Measurements from ENCODE around the gene OMP. TPM values are rescaled to one million over a fixed set of nuclear protein-coding genes. Genes with fewer than 3 reads are reported as not detected.

OMP gene
- total RNA-seq, 2 donors from 2014 or later: not detected

GRCh38 chr11:77135069-77135468 lies 32.4 kb downstream of the OMP start:
- no peak for ATAC-seq
- no peak for TF ChIP-seq CTCF (IDR thresholded peaks at IDR 0.05)
- no peak for TF ChIP-seq POLR2A (IDR thresholded peaks at IDR 0.05)
- Histone ChIP-seq H3K27ac (no peak overlapping the region), H3K27me3 (no peaks in the 10 kb centered on the region), H3K4me1 (peaks cover 20% of the 10 kb centered on the region), H3K9me3 (no peaks in the 10 kb centered on the region), H3K4me3 (no peak overlapping the region), H3K36me3 (replicated peaks in 1 of 2; ENCODE audit: insufficient read depth in 1 of 2, low read depth in 2 of 2) (no peaks in the 10 kb centered on the region)
- WGBS, 2 donors: 17 to 41% methylated on average over 1 to 2 of the region's 2 CpGs
- intact Hi-C loops (cut with DNase I): no loop called here
- DNase-seq: no peak

GRCh38 chr11:77136074-77136473 lies 33.4 kb downstream of the OMP start:
- H3K9me3 ChIP-seq: no peaks in the 10 kb centered on the region
- ATAC-seq: no peak
- H3K4me3 ChIP-seq: no peak overlapping the region
- no peaks in the 10 kb centered on the region for H3K36me3 ChIP-seq (replicated peaks in 1 of 2; ENCODE audit: insufficient read depth in 1 of 2, low read depth in 2 of 2)
- peaks cover 20% of the 10 kb centered on the region for H3K4me1 ChIP-seq
- H3K27me3 ChIP-seq: no peaks in the 10 kb centered on the region
- 80 to 83% methylated on average over 8 of the region's 8 CpGs for WGBS, 2 donors
- no peak for TF ChIP-seq POLR2A (IDR thresholded peaks at IDR 0.05)
- TF ChIP-seq CTCF (IDR thresholded peaks at IDR 0.05): no peak
- no peak overlapping the region for H3K27ac ChIP-seq
- intact Hi-C loops (cut with DNase I): no loop called here
- no peak for DNase-seq

- Histone ChIP-seq H3K27me3 (no peaks in the 10 kb centered on the region), H3K9me3 (no peaks in the 10 kb centered on the region), H3K36me3 (replicated peaks in 1 of 2; ENCODE audit: insufficient read depth in 1 of 2, low read depth in 2 of 2) (no peaks in the 10 kb centered on the region), H3K27ac (no peak overlapping the region), H3K4me3 (no peak overlapping the region), H3K4me1 (peaks cover 17% of the 10 kb centered on the region)
- DNase-seq: no peak
- intact Hi-C loops (cut with DNase I): no loop called here
- ATAC-seq: no peak
- WGBS, 2 donors: 71 to 76% methylated on average over 12 of the region's 12 CpGs
- TF ChIP-seq POLR2A (IDR thresholded peaks at IDR 0.05) (no peak), CTCF (IDR thresholded peaks at IDR 0.05) (no peak)
Observed at GRCh38 chr11:77136784-77137420, 34.3 kb downstream of the OMP start.

GRCh38 chr11:77137421-77137820 lies 34.8 kb downstream of the OMP start:
- intact Hi-C loops (cut with DNase I): no loop called here
- TF ChIP-seq POLR2A (IDR thresholded peaks at IDR 0.05) (no peak), CTCF (IDR thresholded peaks at IDR 0.05) (no peak)
- no peak for ATAC-seq
- peaks cover 17% of the 10 kb centered on the region for H3K4me1 ChIP-seq
- H3K36me3 ChIP-seq (replicated peaks in 1 of 2; ENCODE audit: insufficient read depth in 1 of 2, low read depth in 2 of 2): no peaks in the 10 kb centered on the region
- no peak overlapping the region for H3K27ac ChIP-seq
- H3K4me3 ChIP-seq: no peak overlapping the region
- 71 to 77% methylated on average over 7 to 11 of the region's 11 CpGs for WGBS, 2 donors
- no peak for DNase-seq
- no peaks in the 10 kb centered on the region for H3K9me3 ChIP-seq
- H3K27me3 ChIP-seq: no peaks in the 10 kb centered on the region

GRCh38 chr11:77138106-77138649 lies 35.5 kb downstream of the OMP start:
- peaks cover 17% of the 10 kb centered on the region for H3K4me1 ChIP-seq
- DNase-seq: no peak
- ATAC-seq: no peak
- no peak overlapping the region for H3K4me3 ChIP-seq
- H3K36me3 ChIP-seq (replicated peaks in 1 of 2; ENCODE audit: insufficient read depth in 1 of 2, low read depth in 2 of 2): no peaks in the 10 kb centered on the region
- no peak overlapping the region for H3K27ac ChIP-seq
- H3K27me3 ChIP-seq: no peaks in the 10 kb centered on the region
- TF ChIP-seq POLR2A (IDR thresholded peaks at IDR 0.05): no peak
- H3K9me3 ChIP-seq: no peaks in the 10 kb centered on the region
- intact Hi-C loops (cut with DNase I): no loop called here
- 37 to 60% methylated on average over 15 to 33 of the region's 55 CpGs for WGBS, 2 donors

All from body of pancreas (tissue), 4 donors.